MCF 10A (cell line): ENCODE measurements around the gene KCTD19. TPM values are rescaled to one million over a fixed set of nuclear protein-coding genes. Genes with fewer than 3 reads are reported as not detected.

Experiments
- BruUV-seq: library from RNA; stranded (reverse); fragments of 400-500 nt; replicated peaks from 2 replicates; lab custom pipeline; 2021; lab: Mats Ljungman, UMichigan
- CTCF ChIA-PET: fragments of 300-600 bp; sonication (Branson Sonifier 250); formaldehyde crosslinking; extraction: SDS; loops from one replicate; lab custom pipeline; 2021; ENCODE audit warnings: antibody characterized with exemption, inconsistent platforms; lab: Yijun Ruan, JAX
- POLR2A ChIA-PET: fragments of 300-600, 350-650 bp; sonication (Branson Sonifier 250); formaldehyde crosslinking; extraction: SDS; loops from one replicate; lab custom pipeline; 2020; ENCODE audit warnings: antibody characterized with exemption, inconsistent platforms; lab: Yijun Ruan, JAX
- DNase-seq: peaks from one replicate; pipeline ENCODE4 v3.0.0-alpha.2; 2018; ENCODE audit not compliant: unreplicated experiment
- H3K27ac Mint-ChIP-seq: one replicate; pipeline ENCODE4 v1.8.0; 2022; ENCODE audit warnings: mild to moderate bottlenecking, low read depth, mixed read lengths; ENCODE audit not compliant: unreplicated experiment
- H3K27me3 Mint-ChIP-seq: one replicate; pipeline ENCODE4 v1.8.0; 2022; ENCODE audit warnings: mixed read lengths; ENCODE audit not compliant: insufficient read depth, unreplicated experiment
- H3K36me3 Mint-ChIP-seq: one replicate; pipeline ENCODE4 v1.8.0; 2022; ENCODE audit warnings: mild to moderate bottlenecking, moderate library complexity, mixed read lengths; ENCODE audit not compliant: insufficient read depth, unreplicated experiment
- H3K4me1 Mint-ChIP-seq: one replicate; pipeline ENCODE4 v1.8.0; 2022; ENCODE audit warnings: mixed read lengths; ENCODE audit not compliant: insufficient read depth, unreplicated experiment
- H3K4me3 Mint-ChIP-seq: one replicate; pipeline ENCODE4 v1.8.0; 2022; ENCODE audit warnings: mild to moderate bottlenecking, moderate library complexity, mixed read lengths; ENCODE audit not compliant: unreplicated experiment
- H3K9me3 Mint-ChIP-seq: one replicate; pipeline ENCODE4 v1.8.0; 2022; ENCODE audit warnings: mixed read lengths; ENCODE audit not compliant: unreplicated experiment
- CTCF ChIP-seq: fragments of 200-600 bp; IDR thresholded peaks from one replicate; pipeline ENCODE4 v1.8.0; 2022; ENCODE audit warnings: antibody characterized with exemption, mild to moderate bottlenecking; ENCODE audit not compliant: unreplicated experiment
- intact Hi-C: fragments of 100-400 bp; cut with micrococcal nuclease; formaldehyde crosslinking; loops from 2 replicates; pipeline ENCODE4 v1.14.1; 2022
- total RNA-seq: library from RNA; stranded (reverse); gene quantifications from 2 replicates; pipeline ENCODE4 v1.2.3, GENCODE V29; 2022

KCTD19 gene
- total RNA-seq, 1 experiment from 2014 or later = not detected

GRCh38 chr16:67280090-67281015 is 46.2 kb downstream of the KCTD19 start:
- POLR2A ChIA-PET = interaction anchor here (0.6 kb wide), 1 partner anchor 246 kb away, joined by 3 read pairs; no protein-coding TSS in a partner anchor
- H3K27me3 Mint-ChIP-seq = no peaks in the 10 kb centered on the region
- no peak for DNase-seq
- H3K27ac Mint-ChIP-seq = no peak overlapping the region
- peaks cover 27% of the 10 kb centered on the region for H3K36me3 Mint-ChIP-seq
- intact Hi-C loops = no loop called here
- no TSS peak for BruUV-seq
- no peak for TF ChIP-seq CTCF
- H3K4me1 Mint-ChIP-seq = peaks cover 33% of the 10 kb centered on the region
- CTCF ChIA-PET = interaction anchor here (0.5 to 3.2 kb wide), 8 partner anchors 10 to 282 kb away, joined by 3 to 12 read pairs (median 4); partner anchors contain the start of genes CTCF and ZDHHC1
- H3K4me3 Mint-ChIP-seq = peak overlapping the region; percentile 74
- no peaks in the 10 kb centered on the region for H3K9me3 Mint-ChIP-seq

- H3K27me3 Mint-ChIP-seq = no peaks in the 10 kb centered on the region
- intact Hi-C loops = loop anchor here (2.0 to 5.0 kb wide), 2 partner anchors 33 to 87 kb away; partner anchors contain the start of gene E2F4
- ChIA-PET CTCF (interaction anchor here (0.7 to 3.2 kb wide), 6 partner anchors 9 to 148 kb away, joined by 3 to 13 read pairs (median 4); no protein-coding TSS in a partner anchor), POLR2A (interaction anchor here (0.6 to 1.0 kb wide), 2 partner anchors 123 to 578 kb away, joined by 3 to 4 read pairs; no protein-coding TSS in a partner anchor)
- H3K36me3 Mint-ChIP-seq = peaks cover 36% of the 10 kb centered on the region
- H3K9me3 Mint-ChIP-seq = no peaks in the 10 kb centered on the region
- TF ChIP-seq CTCF = peak; percentile 76
- peak within 1 kb of the TSS; percentile 74 for H3K27ac Mint-ChIP-seq
- TSS peak; percentile 55 for BruUV-seq
- peak within 1 kb of the TSS; percentile 74 for H3K4me3 Mint-ChIP-seq
- peak; percentile 78 for DNase-seq
- peaks cover 33% of the 10 kb centered on the region for H3K4me1 Mint-ChIP-seq
These were observed 47.0 kb downstream of the KCTD19 start, which contains the start of gene PLEKHG4 for GRCh38 chr16:67279296-67280089. Gene PLEKHG4 (plus strand): TSS chr16:67279532. CDS start chr16:67280045, 513 bp downstream.

DNA sequence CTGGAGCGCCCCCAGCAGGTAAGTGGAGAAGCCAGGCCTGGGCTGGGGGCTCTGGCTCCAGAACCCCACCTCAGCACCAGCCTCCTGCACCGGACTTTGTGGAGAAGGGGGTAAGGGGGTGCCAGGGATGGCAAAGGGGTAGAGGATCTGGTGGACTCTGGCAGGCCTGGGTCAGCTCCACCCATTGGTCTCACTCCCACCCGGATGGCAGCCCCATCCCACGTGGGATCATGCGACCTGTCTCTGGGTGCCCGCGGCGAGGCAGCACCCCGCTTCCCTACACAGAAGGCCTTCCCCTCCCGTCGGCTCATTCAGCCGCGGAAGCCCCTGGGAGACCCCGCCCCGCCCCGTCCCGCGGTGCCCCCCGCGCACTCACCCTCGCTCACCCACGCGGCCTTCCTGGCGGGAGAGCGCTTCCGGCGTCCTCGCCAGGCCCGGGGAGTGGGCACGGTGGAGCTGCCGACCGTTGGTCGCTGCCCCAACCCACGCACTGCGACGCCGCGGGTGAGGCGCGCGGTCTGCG is 47.7 kb downstream of the KCTD19 start:
- ChIA-PET POLR2A (interaction anchor here (0.6 to 1.0 kb wide), 3 partner anchors 13 to 579 kb away, joined by 3 to 4 read pairs (median 4); no protein-coding TSS in a partner anchor), CTCF (interaction anchor here (0.7 to 2.8 kb wide), 5 partner anchors 16 to 169 kb away, joined by 3 to 13 read pairs (median 3); no protein-coding TSS in a partner anchor)
- peak overlapping the region; percentile 74 for H3K4me3 Mint-ChIP-seq
- peak overlapping the region; percentile 74 for H3K27ac Mint-ChIP-seq
- H3K4me1 Mint-ChIP-seq = peaks cover 29% of the 10 kb centered on the region
- no peak for TF ChIP-seq CTCF
- H3K9me3 Mint-ChIP-seq = no peaks in the 10 kb centered on the region
- H3K27me3 Mint-ChIP-seq = no peaks in the 10 kb centered on the region
- no peak for DNase-seq
- BruUV-seq = no TSS peak
- intact Hi-C loops = loop anchor here (2.0 to 5.0 kb wide), 2 partner anchors 33 to 86 kb away; partner anchors contain the start of gene E2F4
- peaks cover 39% of the 10 kb centered on the region for H3K36me3 Mint-ChIP-seq
